NB4 (cell line): ENCODE results near the gene CEP85.

Experiments
- MYC ChIP-seq: IDR thresholded peaks from 2 replicates; pipeline ENCODE4 v1.6.1; 2011; ENCODE audit warnings: low read depth, low read length
- POLR2A ChIP-seq: IDR thresholded peaks from 2 replicates; pipeline ENCODE4 v1.6.1; 2011; ENCODE audit warnings: mild to moderate bottlenecking; ENCODE audit not compliant: insufficient read length; ENCODE audit errors: extremely low read depth
- TF ChIP-seq, protein P1 (sequence below): IDR thresholded peaks from one replicate; pipeline ENCODE4 v1.5.1; 2012; ENCODE audit warnings: low read depth, low read length

GRCh38 chr1:26291433-26291832 is 57.4 kb downstream of the CEP85 start:
- TF ChIP-seq, protein P1, sequence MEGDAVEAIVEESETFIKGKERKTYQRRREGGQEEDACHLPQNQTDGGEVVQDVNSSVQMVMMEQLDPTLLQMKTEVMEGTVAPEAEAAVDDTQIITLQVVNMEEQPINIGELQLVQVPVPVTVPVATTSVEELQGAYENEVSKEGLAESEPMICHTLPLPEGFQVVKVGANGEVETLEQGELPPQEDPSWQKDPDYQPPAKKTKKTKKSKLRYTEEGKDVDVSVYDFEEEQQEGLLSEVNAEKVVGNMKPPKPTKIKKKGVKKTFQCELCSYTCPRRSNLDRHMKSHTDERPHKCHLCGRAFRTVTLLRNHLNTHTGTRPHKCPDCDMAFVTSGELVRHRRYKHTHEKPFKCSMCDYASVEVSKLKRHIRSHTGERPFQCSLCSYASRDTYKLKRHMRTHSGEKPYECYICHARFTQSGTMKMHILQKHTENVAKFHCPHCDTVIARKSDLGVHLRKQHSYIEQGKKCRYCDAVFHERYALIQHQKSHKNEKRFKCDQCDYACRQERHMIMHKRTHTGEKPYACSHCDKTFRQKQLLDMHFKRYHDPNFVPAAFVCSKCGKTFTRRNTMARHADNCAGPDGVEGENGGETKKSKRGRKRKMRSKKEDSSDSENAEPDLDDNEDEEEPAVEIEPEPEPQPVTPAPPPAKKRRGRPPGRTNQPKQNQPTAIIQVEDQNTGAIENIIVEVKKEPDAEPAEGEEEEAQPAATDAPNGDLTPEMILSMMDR = no peak
- TF ChIP-seq POLR2A (no peak), MYC (no peak)
